Immature natural killer cell (primary cell): ENCODE data around the gene ASB11. TPM values are rescaled to one million over a fixed set of nuclear protein-coding genes. Genes with fewer than 3 reads are reported as not detected.
"Not testable (repeated sequence)": the region's sequence is repeated elsewhere in the genome, so short reads cannot be mapped to it uniquely, and the experiment has no call there.

ENCODE experiments used
- DNase-seq, 3 donors: peaks; one replicate each; pipeline ENCODE4 v3.0.0; 2022; ENCODE audit warnings: mixed read lengths in 1 of 3
- H3K27ac Mint-ChIP-seq, 6 donors: one replicate each; pipeline ENCODE4 v1.8.0; 2020; ENCODE audit warnings: mixed read lengths in 6 of 6, mild to moderate bottlenecking in 5 of 6, inconsistent platforms in 4 of 6, moderate library complexity in 3 of 6
- H3K27me3 Mint-ChIP-seq, 3 donors: one replicate each; pipeline ENCODE4 v1.8.0; 2020 to 2021; ENCODE audit warnings: low read depth in 3 of 3, mild to moderate bottlenecking in 3 of 3, mixed read lengths in 3 of 3, moderate library complexity in 3 of 3, inconsistent platforms in 1 of 3
- H3K36me3 Mint-ChIP-seq, 3 donors: one replicate each; pipeline ENCODE4 v1.8.0; 2020; ENCODE audit warnings: mixed read lengths in 3 of 3, inconsistent platforms in 2 of 3, mild to moderate bottlenecking in 2 of 3
- H3K4me1 Mint-ChIP-seq, 2 donors: one replicate each; pipeline ENCODE4 v1.8.0; 2020; ENCODE audit warnings: inconsistent platforms in 2 of 2, mild to moderate bottlenecking in 2 of 2, mixed read lengths in 2 of 2, moderate library complexity in 1 of 2
- H3K4me3 Mint-ChIP-seq, 5 donors: one replicate each; pipeline ENCODE4 v1.8.0; 2020; ENCODE audit warnings: mild to moderate bottlenecking in 5 of 5, mixed read lengths in 5 of 5, inconsistent platforms in 3 of 5, moderate library complexity in 3 of 5
- H3K9me3 Mint-ChIP-seq, 6 donors: one replicate each; pipeline ENCODE4 v1.8.0; 2020; ENCODE audit warnings: mild to moderate bottlenecking in 6 of 6, mixed read lengths in 6 of 6, inconsistent platforms in 4 of 6, moderate library complexity in 3 of 6
- polyA plus RNA-seq, 3 donors: library from polyadenylated mRNA; unstranded; fragments of 300-500 nt; fragmentation: Illumina TruSeq; gene quantifications; one replicate each; pipeline ENCODE4 v1.2.3, GENCODE V29; 2021

The ASB11 gene
- polyA plus RNA-seq, 3 donors from 2014 or later: not detected

- Mint-ChIP-seq H3K4me1 (no peaks in the 10 kb centered on the region), H3K27me3 (peaks cover 0 to 5% (median 4%) of the 10 kb centered on the region in 3 donors), H3K36me3 (no peaks in the 10 kb centered on the region), H3K9me3 (no peaks in the 10 kb centered on the region), H3K27ac (no peak overlapping the region), H3K4me3 (no peak overlapping the region)
- DNase-seq: no peak
Measured at GRCh38 chrX:15292861-15293260, 22.6 kb downstream of the ASB11 start.

DNA sequence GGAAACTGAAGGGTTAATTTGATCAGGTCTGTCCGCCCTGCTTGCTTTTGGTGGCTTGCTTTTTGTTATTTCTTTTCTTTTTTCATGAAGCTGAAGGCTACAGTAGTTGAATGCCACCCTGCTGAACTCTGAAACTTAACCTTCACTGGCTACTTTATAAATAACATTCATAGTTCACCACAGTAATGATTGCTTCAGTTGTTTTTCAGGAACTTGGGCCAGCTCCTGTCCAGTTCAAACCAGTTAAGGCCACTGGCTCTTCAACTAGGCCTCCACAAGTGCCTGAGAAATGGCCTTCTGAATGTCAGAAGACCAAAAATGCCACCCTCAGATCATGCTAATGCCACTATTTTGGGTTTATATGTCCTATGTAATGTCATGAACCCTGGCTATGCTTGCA lies 37.8 kb downstream of the ASB11 start:
- DNase-seq: no peak
- peaks cover 0 to 3% (median 3%) of the 10 kb centered on the region in 3 donors for H3K27me3 Mint-ChIP-seq
- no peaks in the 10 kb centered on the region for H3K4me1 Mint-ChIP-seq
- no peaks in the 10 kb centered on the region for H3K36me3 Mint-ChIP-seq
- H3K4me3 Mint-ChIP-seq: no peak overlapping the region
- no peaks in the 10 kb centered on the region for H3K9me3 Mint-ChIP-seq
- H3K27ac Mint-ChIP-seq: no peak overlapping the region

- Mint-ChIP-seq H3K4me3 (no peak overlapping the region), H3K9me3 (no peaks in the 10 kb centered on the region), H3K27ac (no peak overlapping the region), H3K4me1 (no peaks in the 10 kb centered on the region), H3K36me3 (no peaks in the 10 kb centered on the region), H3K27me3 (no peaks in the 10 kb centered on the region)
- no peak for DNase-seq
Measured at GRCh38 chrX:15274946-15275345, 40.5 kb downstream of the ASB11 start.

- H3K4me3 Mint-ChIP-seq, H3K4me1 Mint-ChIP-seq, H3K27ac Mint-ChIP-seq, DNase-seq, H3K9me3 Mint-ChIP-seq, H3K36me3 Mint-ChIP-seq, H3K27me3 Mint-ChIP-seq: not testable (repeated sequence)
Measured at GRCh38 chrX:15273275-15273674, 42.2 kb downstream of the ASB11 start.

DNA sequence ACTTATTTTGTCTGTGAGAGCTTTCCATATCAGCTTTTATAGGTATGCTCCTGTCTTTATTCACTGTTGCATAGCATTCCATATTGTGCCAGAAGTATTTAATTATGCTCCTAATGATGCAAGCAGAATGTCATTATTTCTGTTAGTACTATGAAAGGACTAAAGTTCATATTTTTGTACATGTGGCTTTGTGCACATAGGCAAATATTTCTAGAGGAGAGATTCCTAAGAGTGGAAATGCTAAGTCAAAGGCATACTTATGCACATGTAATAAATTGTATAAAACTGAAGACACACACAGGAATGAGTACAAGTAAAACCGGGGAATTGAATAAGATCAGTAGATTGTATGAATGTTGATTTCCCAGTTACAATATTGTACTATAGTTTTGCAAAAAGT lies 43.7 kb downstream of the ASB11 start:
- H3K4me3 Mint-ChIP-seq: no peak overlapping the region
- DNase-seq: no peak
- H3K27me3 Mint-ChIP-seq: no peaks in the 10 kb centered on the region
- H3K27ac Mint-ChIP-seq: no peak overlapping the region
- no peaks in the 10 kb centered on the region for H3K9me3 Mint-ChIP-seq
- no peaks in the 10 kb centered on the region for H3K4me1 Mint-ChIP-seq
- H3K36me3 Mint-ChIP-seq: no peaks in the 10 kb centered on the region

DNA sequence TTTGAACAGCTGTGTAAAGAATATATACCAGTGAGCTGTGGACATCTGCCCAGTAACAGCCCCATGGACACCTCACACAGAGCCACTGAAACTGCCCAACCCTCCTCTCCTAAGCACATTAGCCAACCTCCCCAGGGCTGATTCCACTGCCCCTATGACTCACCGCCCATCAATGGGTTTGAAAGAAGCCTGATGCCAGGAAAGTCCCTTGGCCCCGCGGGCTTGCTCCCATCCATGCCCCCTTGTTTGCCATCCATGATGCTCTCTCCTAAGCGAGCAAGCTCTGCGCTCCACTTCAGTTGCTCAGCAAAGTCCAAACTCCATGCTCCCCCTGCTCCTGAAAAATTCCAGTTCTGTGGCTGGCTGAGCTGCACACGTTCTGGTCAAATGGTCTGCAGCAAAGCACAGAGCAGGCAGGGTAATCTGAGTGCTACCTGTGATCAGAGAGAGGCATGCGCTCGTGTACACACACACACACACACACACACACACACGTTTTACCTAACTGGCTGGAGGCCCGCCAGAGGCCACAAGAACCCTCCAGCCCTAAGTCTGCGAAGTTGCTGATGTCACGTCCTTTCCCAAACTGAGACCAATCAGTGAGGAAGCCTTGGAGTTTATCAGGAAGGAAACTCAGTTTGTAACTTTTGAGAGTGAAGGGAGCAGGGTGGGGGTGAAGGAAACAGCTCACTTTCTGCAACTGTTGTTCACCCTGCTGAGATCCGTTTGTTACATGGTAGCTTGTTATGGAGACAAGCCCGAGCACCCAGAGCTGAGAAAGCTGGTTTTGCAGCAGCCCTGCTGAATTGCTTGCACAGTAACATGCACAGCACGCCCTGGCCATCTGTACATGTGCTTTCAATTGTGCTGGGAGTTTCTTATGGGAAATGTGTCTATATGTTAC lies 45.6 kb downstream of the ASB11 start, which contains the start of gene ASB9:
ASB9 (minus strand) TSS at position 466 of the 904 bp plus-strand sequence; CDS start at position 257, 209 bp downstream.
- Mint-ChIP-seq H3K27ac (no peak within 1 kb of the TSS), H3K4me1 (no peaks in the 10 kb centered on the region), H3K4me3 (no peak within 1 kb of the TSS), H3K36me3 (no peaks in the 10 kb centered on the region), H3K9me3 (no peaks in the 10 kb centered on the region), H3K27me3 (no peaks in the 10 kb centered on the region)
- peak in 1 of 3 donors; percentile 0 for DNase-seq

DNA sequence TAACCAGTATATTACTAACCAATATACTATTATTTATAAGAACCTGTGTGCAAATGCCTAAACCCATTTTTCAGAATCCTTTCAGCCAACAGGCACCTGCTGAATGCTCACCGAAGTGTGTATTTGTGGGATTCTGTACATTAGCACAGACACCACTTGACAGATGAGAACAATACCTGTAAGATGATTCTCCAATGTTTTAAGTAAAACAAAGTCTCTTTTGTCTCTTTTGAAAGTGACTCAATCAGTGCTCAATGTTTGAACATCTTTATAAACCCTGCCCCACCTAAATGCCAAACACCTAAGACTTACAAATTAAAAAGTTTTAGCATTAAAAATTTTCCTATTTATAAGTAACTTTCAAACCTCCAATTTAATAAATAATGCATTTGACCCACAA lies 46.3 kb downstream of the ASB11 start:
- H3K27ac Mint-ChIP-seq: no peak overlapping the region
- H3K4me3 Mint-ChIP-seq: no peak overlapping the region
- no peak for DNase-seq
- H3K27me3 Mint-ChIP-seq: no peaks in the 10 kb centered on the region
- no peaks in the 10 kb centered on the region for H3K9me3 Mint-ChIP-seq
- H3K4me1 Mint-ChIP-seq: no peaks in the 10 kb centered on the region
- no peaks in the 10 kb centered on the region for H3K36me3 Mint-ChIP-seq

DNA sequence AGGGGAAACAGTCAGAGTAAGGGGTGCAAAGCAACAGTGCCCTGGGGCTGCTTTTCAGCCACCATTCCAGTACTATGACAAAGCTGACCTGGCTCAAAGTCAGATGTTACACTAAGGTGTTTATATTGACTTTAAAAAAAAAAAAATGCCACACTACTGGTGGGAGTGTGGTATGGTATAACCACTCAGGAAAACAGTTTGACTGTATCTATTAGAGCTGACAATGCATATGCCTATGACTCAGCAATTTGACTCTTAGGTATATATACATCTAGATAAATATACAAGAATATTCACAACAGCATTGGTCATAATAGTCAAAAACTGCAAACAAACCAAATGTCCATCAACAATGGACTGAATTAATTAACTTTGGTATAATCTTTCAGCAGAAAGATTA lies 60.6 kb downstream of the ASB11 start:
- Mint-ChIP-seq H3K4me1 (no peaks in the 10 kb centered on the region), H3K4me3 (no peak overlapping the region), H3K36me3 (no peaks in the 10 kb centered on the region), H3K9me3 (no peaks in the 10 kb centered on the region), H3K27ac (no peak overlapping the region), H3K27me3 (peaks cover 0 to 7% (median 2%) of the 10 kb centered on the region in 3 donors)
- DNase-seq: no peak

DNA sequence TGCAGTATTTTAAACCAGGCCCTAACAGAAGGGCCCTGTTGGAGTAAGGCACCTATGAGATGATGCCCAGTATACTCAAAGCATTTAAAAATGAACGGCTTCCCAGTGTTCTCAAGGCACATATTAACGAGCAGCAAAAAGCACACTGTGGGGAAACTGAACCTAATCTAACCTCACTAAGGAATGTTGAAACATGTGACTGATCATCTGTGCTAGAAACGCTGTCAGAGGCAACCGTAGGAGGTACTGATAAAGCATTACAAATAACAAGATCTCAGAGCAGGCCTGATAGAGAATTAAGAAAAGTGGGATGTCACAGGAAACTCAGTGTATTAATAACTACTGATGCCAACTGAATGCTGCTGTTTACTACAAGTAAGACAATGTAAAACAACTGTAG lies 69.5 kb downstream of the ASB11 start:
- no peak overlapping the region for H3K27ac Mint-ChIP-seq
- no peaks in the 10 kb centered on the region for H3K36me3 Mint-ChIP-seq
- H3K27me3 Mint-ChIP-seq: peaks cover 0 to 4% (median 2%) of the 10 kb centered on the region in 3 donors
- no peaks in the 10 kb centered on the region for H3K4me1 Mint-ChIP-seq
- H3K4me3 Mint-ChIP-seq: no peak overlapping the region
- H3K9me3 Mint-ChIP-seq: no peaks in the 10 kb centered on the region
- no peak for DNase-seq

DNA sequence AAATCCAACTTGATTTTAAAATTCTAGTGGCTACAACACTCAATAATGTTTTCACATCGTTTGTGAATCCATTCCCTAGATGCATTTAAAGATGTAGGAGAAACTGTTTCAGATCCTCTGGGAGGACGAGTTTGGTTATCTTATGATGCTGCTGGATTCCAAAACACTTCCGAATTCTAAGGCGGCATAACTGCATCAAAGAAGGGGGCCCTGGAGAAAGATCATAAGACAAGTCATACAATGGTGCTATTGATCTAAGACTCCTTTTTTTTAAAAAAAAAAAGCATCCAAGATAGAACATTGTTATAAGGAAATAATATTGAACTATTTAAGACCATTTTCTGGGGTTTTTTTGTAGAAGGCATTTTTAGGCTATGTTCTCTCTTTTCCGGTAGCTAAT lies 71.0 kb downstream of the ASB11 start:
- DNase-seq: no peak
- H3K27me3 Mint-ChIP-seq: peaks cover 0 to 4% (median 3%) of the 10 kb centered on the region in 3 donors
- H3K9me3 Mint-ChIP-seq: no peaks in the 10 kb centered on the region
- H3K27ac Mint-ChIP-seq: no peak overlapping the region
- H3K4me3 Mint-ChIP-seq: no peak overlapping the region
- no peaks in the 10 kb centered on the region for H3K4me1 Mint-ChIP-seq
- no peaks in the 10 kb centered on the region for H3K36me3 Mint-ChIP-seq

DNA sequence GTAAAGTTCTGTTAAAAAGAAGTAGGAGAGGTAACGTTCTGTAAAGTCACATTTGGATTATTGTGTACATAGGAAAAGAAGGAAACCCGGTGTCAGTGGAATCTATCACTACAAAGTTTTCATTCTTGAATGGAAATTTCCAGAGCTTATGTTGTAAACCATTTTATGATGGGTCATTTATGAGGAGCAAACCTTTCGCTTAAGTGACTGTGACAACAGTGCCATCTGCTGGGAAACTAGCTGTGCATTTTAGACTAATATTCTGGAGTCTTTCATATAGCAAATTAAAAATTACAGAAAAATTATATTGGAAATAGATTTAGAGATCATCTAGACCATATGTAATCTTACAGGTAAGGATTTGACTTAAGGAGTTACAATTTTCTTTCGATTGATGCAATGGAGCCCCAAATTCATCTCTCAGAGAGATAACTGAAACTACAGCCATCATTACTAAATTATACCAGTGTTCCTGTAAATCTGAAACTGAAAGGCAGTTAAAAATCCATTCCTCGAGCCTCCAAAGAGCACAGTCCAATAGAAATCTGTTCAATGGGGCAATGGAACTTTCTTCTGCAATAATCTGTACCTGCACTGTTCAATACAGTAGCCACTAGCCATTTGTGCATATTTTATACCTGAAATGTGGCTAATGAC lies 72.4 kb downstream of the ASB11 start:
- H3K36me3 Mint-ChIP-seq: no peaks in the 10 kb centered on the region
- H3K4me1 Mint-ChIP-seq: no peaks in the 10 kb centered on the region
- no peak overlapping the region for H3K27ac Mint-ChIP-seq
- H3K4me3 Mint-ChIP-seq: no peak overlapping the region
- peaks cover 0 to 4% (median 0%) of the 10 kb centered on the region in 3 donors for H3K27me3 Mint-ChIP-seq
- no peaks in the 10 kb centered on the region for H3K9me3 Mint-ChIP-seq
- DNase-seq: peak in 2 of 3 donors; percentile 14 to 23

DNA sequence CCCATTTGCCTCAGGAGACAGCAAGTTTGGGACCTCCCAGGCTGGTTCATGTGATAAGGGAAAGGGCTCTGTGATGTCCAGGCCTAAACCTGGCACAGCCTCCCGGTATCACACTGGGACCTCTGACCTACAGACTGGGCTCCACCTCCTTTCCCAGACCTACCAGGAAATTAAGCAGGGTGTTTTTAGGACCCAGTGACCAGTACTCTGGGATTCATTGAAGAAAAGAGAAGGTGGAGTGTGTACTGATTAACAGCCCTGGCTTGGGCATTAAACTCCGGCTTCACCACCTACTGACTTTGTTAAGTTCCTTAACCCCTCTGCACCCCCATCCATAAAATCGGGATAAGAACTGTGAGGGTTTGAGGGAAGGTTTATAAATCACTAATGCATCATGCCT lies 74.1 kb downstream of the ASB11 start:
- Mint-ChIP-seq H3K27me3 (peaks cover 0 to 4% (median 0%) of the 10 kb centered on the region in 3 donors), H3K4me1 (no peaks in the 10 kb centered on the region), H3K9me3 (peaks cover 0 to under 1% (median 0%) of the 10 kb centered on the region in 6 donors), H3K36me3 (no peaks in the 10 kb centered on the region), H3K27ac (no peak overlapping the region), H3K4me3 (no peak overlapping the region)
- no peak for DNase-seq

DNA sequence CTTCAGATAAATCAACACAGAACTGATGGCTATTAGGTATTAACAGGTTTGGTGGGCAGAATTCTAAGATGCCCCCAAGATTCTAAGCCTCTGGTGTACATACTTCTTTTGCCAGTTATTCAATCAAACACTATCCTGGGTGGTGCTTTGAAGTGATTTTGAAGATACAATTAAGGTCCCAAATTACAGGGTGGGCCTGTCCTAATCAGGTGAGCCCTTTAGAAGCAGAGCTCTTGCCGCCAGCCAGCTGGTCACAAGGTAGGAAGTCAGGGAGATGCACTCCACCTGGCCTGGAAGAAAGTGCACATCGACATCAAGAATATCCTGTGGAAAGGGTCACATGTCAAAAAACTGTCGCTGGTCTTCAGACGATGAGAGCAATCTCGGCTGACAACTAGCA lies 75.0 kb downstream of the ASB11 start:
- Mint-ChIP-seq H3K27ac (no peak overlapping the region), H3K27me3 (peaks cover 0 to 2% (median 0%) of the 10 kb centered on the region in 3 donors), H3K4me1 (no peaks in the 10 kb centered on the region), H3K4me3 (no peak overlapping the region), H3K36me3 (no peaks in the 10 kb centered on the region), H3K9me3 (peaks cover 0 to 2% (median 0%) of the 10 kb centered on the region in 6 donors)
- DNase-seq: no peak

- no peaks in the 10 kb centered on the region for H3K36me3 Mint-ChIP-seq
- peaks cover 0 to 6% (median 1%) of the 10 kb centered on the region in 3 donors for H3K27me3 Mint-ChIP-seq
- no peak for DNase-seq
- no peak overlapping the region for H3K4me3 Mint-ChIP-seq
- H3K27ac Mint-ChIP-seq: no peak overlapping the region
- no peaks in the 10 kb centered on the region for H3K4me1 Mint-ChIP-seq
- peaks cover 0 to 2% (median 0%) of the 10 kb centered on the region in 6 donors for H3K9me3 Mint-ChIP-seq
Measured at GRCh38 chrX:15236146-15236545, 79.3 kb downstream of the ASB11 start.
